ENCODE data around the gene TP53AIP1.

The TP53AIP1 gene

GRCh38 chr11:128940603-128941002 lies 2.1 kb downstream of the TP53AIP1 start:
- no peak for TF ChIP-seq CTCF (IDR thresholded peaks at IDR 0.05; ENCODE audit: insufficient read depth, low read length, poor library complexity, severe bottlenecking)
- no peak overlapping the region for H3K4me3 ChIP-seq (replicated peaks; ENCODE audit: low read depth, low read length)
- no peaks in the 10 kb centered on the region for H3K36me3 ChIP-seq (ENCODE audit: control insufficient read depth, insufficient read depth, low read length)
- DNase-seq (ENCODE audit: extremely low read depth, insufficient read length), result no peak
- no peaks in the 10 kb centered on the region; the same call in none of the 2 replicates for H3K27me3 ChIP-seq (replicated peaks; ENCODE audit: control insufficient read depth, insufficient read depth, low read length)

- no peaks in the 10 kb centered on the region; the same call in none of the 2 replicates for H3K27me3 ChIP-seq (replicated peaks; ENCODE audit: control insufficient read depth, insufficient read depth, low read length)
- no peak for DNase-seq (ENCODE audit: extremely low read depth, insufficient read length)
- TF ChIP-seq CTCF (IDR thresholded peaks at IDR 0.05; ENCODE audit: insufficient read depth, low read length, poor library complexity, severe bottlenecking), result no peak
These were observed 2.5 kb downstream of the TP53AIP1 start for GRCh38 chr11:128940156-128940555.

GRCh38 chr11:128939591-128939990 lies 3.1 kb downstream of the TP53AIP1 start:
- no peak for TF ChIP-seq CTCF (IDR thresholded peaks at IDR 0.05; ENCODE audit: insufficient read depth, low read length, poor library complexity, severe bottlenecking)
- peaks cover 2% of the 10 kb centered on the region for H3K27me3 ChIP-seq (replicated peaks; ENCODE audit: control insufficient read depth, insufficient read depth, low read length)
- DNase-seq (ENCODE audit: extremely low read depth, insufficient read length), result no peak
- H3K4me3 ChIP-seq (replicated peaks; ENCODE audit: low read depth, low read length), result no peak overlapping the region
- no peaks in the 10 kb centered on the region for H3K36me3 ChIP-seq (ENCODE audit: control insufficient read depth, insufficient read depth, low read length)

More at GRCh38 chr11:128940156-128940555, 2.5 kb downstream of the TP53AIP1 start:
- Histone ChIP-seq H3K36me3 (ENCODE audit: control insufficient read depth, insufficient read depth, low read length) (no peaks in the 10 kb centered on the region), H3K4me3 (replicated peaks; ENCODE audit: low read depth, low read length) (no peak overlapping the region)

GRCh38 chr11:128938156-128938885 lies 4.3 kb downstream of the TP53AIP1 start:
- TF ChIP-seq CTCF (IDR thresholded peaks at IDR 0.05; ENCODE audit: insufficient read depth, low read length, poor library complexity, severe bottlenecking), result no peak
- DNase-seq (ENCODE audit: extremely low read depth, insufficient read length), result no peak
- Histone ChIP-seq H3K27me3 (replicated peaks; ENCODE audit: control insufficient read depth, insufficient read depth, low read length) (peaks cover 2% of the 10 kb centered on the region), H3K4me3 (replicated peaks; ENCODE audit: low read depth, low read length) (no peak overlapping the region), H3K36me3 (ENCODE audit: control insufficient read depth, insufficient read depth, low read length) (no peaks in the 10 kb centered on the region)

DNA sequence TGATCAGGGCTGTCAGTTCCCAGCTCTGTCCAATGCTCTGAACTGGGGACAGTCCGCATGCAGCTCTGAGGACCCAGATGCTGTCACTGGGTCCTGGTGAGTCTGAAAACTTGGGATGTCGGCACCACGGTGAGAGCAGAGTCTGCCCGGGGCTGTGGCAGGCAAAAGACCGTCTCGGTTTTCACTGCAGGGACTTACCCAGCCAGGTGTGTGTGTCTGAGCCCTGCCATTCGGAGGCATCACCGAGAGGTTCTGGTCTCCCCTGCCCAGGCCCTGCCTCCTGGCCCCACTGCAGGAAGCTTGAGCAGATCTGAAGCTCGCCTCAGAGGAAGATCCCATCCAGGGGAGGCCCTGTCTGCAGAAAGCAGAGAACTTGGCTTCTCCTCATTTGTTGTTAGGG lies 5.2 kb downstream of the TP53AIP1 start:
- no peak for TF ChIP-seq CTCF (IDR thresholded peaks at IDR 0.05; ENCODE audit: insufficient read depth, low read length, poor library complexity, severe bottlenecking)
- Histone ChIP-seq H3K27me3 (replicated peaks; ENCODE audit: control insufficient read depth, insufficient read depth, low read length) (peaks cover 2% of the 10 kb centered on the region), H3K36me3 (ENCODE audit: control insufficient read depth, insufficient read depth, low read length) (no peaks in the 10 kb centered on the region), H3K4me3 (replicated peaks; ENCODE audit: low read depth, low read length) (no peak overlapping the region)
- no peak for DNase-seq (ENCODE audit: extremely low read depth, insufficient read length)
